Endodermal cell (in vitro differentiated cells): ENCODE results near the gene ZC3H12D. TPM values are rescaled to one million over a fixed set of nuclear protein-coding genes. Genes with fewer than 3 reads are reported as not detected.

Experiments
- DNase-seq: peaks from one replicate; pipeline ENCODE4 v3.0.0-alpha.2; 2017
- H3K27ac ChIP-seq: 2 replicates; pipeline ENCODE4 v1.5.1; 2013; ENCODE audit warnings: mild to moderate bottlenecking, low read depth, low read length, moderate library complexity
- H3K27me3 ChIP-seq: 2 replicates; pipeline ENCODE4 v1.6.1; 2013; ENCODE audit warnings: mild to moderate bottlenecking, low read length, moderate library complexity; ENCODE audit not compliant: insufficient read depth, control insufficient read depth, poor library complexity, severe bottlenecking
- H3K36me3 ChIP-seq: 2 replicates; pipeline ENCODE4 v1.7.0; 2013; ENCODE audit warnings: mild to moderate bottlenecking, low read length, moderate library complexity; ENCODE audit not compliant: control insufficient read depth, insufficient read depth
- H3K4me1 ChIP-seq: one replicate; pipeline ENCODE4 v1.7.0; 2013; ENCODE audit warnings: low read length; ENCODE audit not compliant: control insufficient read depth, insufficient read depth
- H3K4me3 ChIP-seq: 2 replicates; pipeline ENCODE4 v1.5.1; 2013; ENCODE audit warnings: mild to moderate bottlenecking, low read length, moderate library complexity
- H3K9ac ChIP-seq: 2 replicates; pipeline ENCODE4 v1.6.1; 2013; ENCODE audit warnings: mild to moderate bottlenecking, low read length, moderate library complexity; ENCODE audit not compliant: poor library complexity, severe bottlenecking; ENCODE audit errors: extremely low read depth
- H3K9me3 ChIP-seq: 2 replicates; pipeline ENCODE4 v1.6.1; 2013; ENCODE audit warnings: mild to moderate bottlenecking, low read length, moderate library complexity; ENCODE audit not compliant: control insufficient read depth
- H3K27ac Mint-ChIP-seq: 2 replicates; pipeline ENCODE4 v1.8.0; 2020; ENCODE audit warnings: mixed read lengths
- H3K27me3 Mint-ChIP-seq: 2 replicates; pipeline ENCODE4 v1.8.0; 2021; ENCODE audit warnings: mild to moderate bottlenecking, mixed read lengths; ENCODE audit not compliant: insufficient read depth
- H3K36me3 Mint-ChIP-seq: 2 replicates; pipeline ENCODE4 v1.8.0; 2020; ENCODE audit warnings: low read depth, mixed read lengths
- H3K4me1 Mint-ChIP-seq: 2 replicates; pipeline ENCODE4 v1.8.0; 2020; ENCODE audit warnings: mixed read lengths
- H3K4me3 Mint-ChIP-seq: 2 replicates; pipeline ENCODE4 v1.8.0; 2020; ENCODE audit warnings: mild to moderate bottlenecking, moderate library complexity, mixed read lengths
- H3K9me3 Mint-ChIP-seq: 2 replicates; pipeline ENCODE4 v1.8.0; 2020; ENCODE audit warnings: mild to moderate bottlenecking, mixed read lengths
- CTCF ChIP-seq: fragments of 200-600 bp; sonication (generic); conservative IDR thresholded peaks from 2 replicates; pipeline ENCODE4 v1.5.0; 2021; ENCODE audit warnings: antibody characterized with exemption, mild to moderate bottlenecking
- WGBS, 2 experiments: methylation state at CpG; one replicate each; pipeline versions ENCODE4 v1.1.5 to v1.1.7; 2013; ENCODE audit warnings: missing lambda C conversion rate in 2 of 2, mixed read lengths in 1 of 2; ENCODE audit not compliant: insufficient coverage in 1 of 2, insufficient read length in 1 of 2; 5-methylcytosine and 5-hydroxymethylcytosine counted together
- total RNA-seq, 2 donors: library from RNA; stranded (reverse); fragmentation: NEBNext Ultra II Directional in 1 of 2; extraction: Animal tissue kit (Norgen Biotek cat#: 25700) in 1 of 2; gene quantifications; 2 replicates in 1 of 2; 3 replicates in 1 of 2; pipeline ENCODE4 v1.2.1, GENCODE V29; 2021

Gene ZC3H12D
- total RNA-seq, 2 donors from 2014 or later = 0.20 to 0.42 TPM

- Mint-ChIP-seq H3K9me3 (no peaks in the 10 kb centered on the region), H3K4me3 (no peak overlapping the region), H3K27me3 (peaks cover 10% of the 10 kb centered on the region), H3K36me3 (no peaks in the 10 kb centered on the region), H3K4me1 (no peaks in the 10 kb centered on the region), H3K27ac (no peak overlapping the region)
- TF ChIP-seq CTCF = no peak
- no peak overlapping the region for H3K27ac ChIP-seq
- no peak overlapping the region for H3K4me3 ChIP-seq
- H3K9me3 ChIP-seq = no peaks in the 10 kb centered on the region
- H3K9ac ChIP-seq = no peak overlapping the region
- no peaks in the 10 kb centered on the region for H3K4me1 ChIP-seq
- WGBS, 2 experiments = 93 to 94% methylated on average over 4 to 7 of the region's 7 CpGs
- DNase-seq = no peak
- no peaks in the 10 kb centered on the region for H3K36me3 ChIP-seq
- H3K27me3 ChIP-seq = peaks cover under 1% of the 10 kb centered on the region
Measured at GRCh38 chr6:149458196-149458595, 26.6 kb downstream of the ZC3H12D start.

GRCh38 chr6:149457316-149457884 lies 27.4 kb downstream of the ZC3H12D start:
- Mint-ChIP-seq H3K27ac (no peak overlapping the region), H3K36me3 (no peaks in the 10 kb centered on the region), H3K9me3 (no peaks in the 10 kb centered on the region), H3K4me1 (no peaks in the 10 kb centered on the region), H3K27me3 (peaks cover 18% of the 10 kb centered on the region), H3K4me3 (no peak overlapping the region)
- TF ChIP-seq CTCF = no peak
- DNase-seq = no peak
- WGBS, 2 experiments = 90 to 92% methylated on average over 4 to 7 of the region's 7 CpGs
- Histone ChIP-seq H3K9ac (no peak overlapping the region), H3K4me1 (no peaks in the 10 kb centered on the region), H3K27ac (no peak overlapping the region), H3K36me3 (no peaks in the 10 kb centered on the region), H3K9me3 (no peaks in the 10 kb centered on the region), H3K4me3 (no peak overlapping the region), H3K27me3 (peaks cover 8% of the 10 kb centered on the region)

- H3K4me1 ChIP-seq = no peaks in the 10 kb centered on the region
- DNase-seq = no peak
- no peaks in the 10 kb centered on the region for H3K9me3 Mint-ChIP-seq
- peaks cover 4% of the 10 kb centered on the region for H3K4me1 Mint-ChIP-seq
- 93 to 95% methylated on average over 28 to 49 of the region's 49 CpGs for WGBS, 2 experiments
- no peak overlapping the region for H3K4me3 ChIP-seq
- H3K4me3 Mint-ChIP-seq = no peak overlapping the region
- peaks cover 18% of the 10 kb centered on the region for H3K27me3 ChIP-seq
- no peaks in the 10 kb centered on the region for H3K36me3 Mint-ChIP-seq
- H3K27me3 Mint-ChIP-seq = peaks cover 28% of the 10 kb centered on the region
- H3K27ac ChIP-seq = no peak overlapping the region
- H3K27ac Mint-ChIP-seq = no peak overlapping the region
- no peak overlapping the region for H3K9ac ChIP-seq
- TF ChIP-seq CTCF = no peak
- no peaks in the 10 kb centered on the region for H3K36me3 ChIP-seq
- no peaks in the 10 kb centered on the region for H3K9me3 ChIP-seq
Measured at GRCh38 chr6:149456311-149457021, 28.3 kb downstream of the ZC3H12D start.
